ENCODE results near the gene CLIC4.
"Not testable (repeated sequence)": the region's sequence is repeated elsewhere in the genome, so short reads cannot be mapped to it uniquely, and the experiment has no call there.

Gene CLIC4

DNA sequence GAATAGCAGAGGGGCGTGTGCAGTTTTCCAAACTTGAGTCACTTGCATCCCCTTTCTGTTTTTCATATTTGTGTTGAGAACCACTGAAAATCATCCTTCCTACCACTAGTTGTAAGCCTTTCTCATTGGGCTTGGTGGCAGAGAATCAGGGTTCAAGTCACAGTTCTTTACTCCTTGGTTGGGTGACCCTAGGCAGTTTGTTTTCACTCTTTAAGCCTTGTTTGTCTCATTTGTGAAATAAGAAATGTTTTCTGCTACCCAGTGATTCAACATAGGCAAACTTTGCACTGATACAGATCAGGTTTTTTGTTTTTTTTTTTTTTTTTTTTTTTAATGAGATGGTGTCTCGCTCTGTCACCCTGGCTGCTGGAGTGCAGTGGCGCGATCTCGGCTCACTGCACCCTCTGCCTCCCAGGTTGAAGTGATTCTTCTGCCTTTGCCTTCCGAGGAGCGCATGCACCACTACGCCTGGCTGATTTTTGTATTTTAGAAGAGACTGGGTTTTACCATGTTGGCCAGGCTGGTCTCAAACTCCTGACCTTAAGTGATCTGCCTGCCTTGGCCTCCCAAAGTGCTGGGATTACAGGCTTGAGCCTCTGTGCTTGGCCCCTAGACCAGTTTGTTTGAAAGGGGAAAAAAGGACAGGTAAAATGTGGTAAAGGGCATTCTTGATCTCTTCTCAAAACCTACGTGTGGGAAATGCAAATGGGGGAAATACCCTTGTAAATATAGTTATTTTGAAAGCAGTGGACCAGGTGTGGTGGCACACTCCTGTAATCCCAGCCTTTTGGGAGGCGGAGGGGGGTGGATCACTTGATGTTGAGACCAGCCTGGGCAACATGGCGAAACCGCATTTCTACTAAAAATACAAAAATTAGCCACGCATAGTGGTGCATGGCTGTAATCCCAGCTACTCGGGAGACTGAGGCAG is 3.2 kb downstream of the CLIC4 start:
- no peak for DNase-seq

DNA sequence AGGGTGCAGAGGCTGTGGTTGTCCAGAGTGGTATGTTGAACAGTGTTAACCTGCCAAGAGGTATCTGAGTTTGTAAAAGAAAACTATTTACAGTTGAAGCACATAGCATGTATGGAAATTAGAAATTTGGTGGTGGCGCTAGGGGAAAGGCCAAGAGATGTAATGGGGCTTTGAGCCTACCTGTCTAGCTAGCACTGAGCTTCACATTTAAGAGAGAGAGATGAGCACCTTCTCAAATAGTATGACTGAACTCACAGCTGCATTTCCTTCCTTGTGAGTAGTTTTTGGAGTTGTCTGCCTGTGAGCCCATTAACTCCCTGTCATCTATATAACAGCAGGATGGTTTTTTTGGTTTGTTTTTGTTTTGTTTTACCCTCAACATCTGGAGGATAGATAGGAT is 4.0 kb downstream of the CLIC4 start:
- no peak for DNase-seq

DNA sequence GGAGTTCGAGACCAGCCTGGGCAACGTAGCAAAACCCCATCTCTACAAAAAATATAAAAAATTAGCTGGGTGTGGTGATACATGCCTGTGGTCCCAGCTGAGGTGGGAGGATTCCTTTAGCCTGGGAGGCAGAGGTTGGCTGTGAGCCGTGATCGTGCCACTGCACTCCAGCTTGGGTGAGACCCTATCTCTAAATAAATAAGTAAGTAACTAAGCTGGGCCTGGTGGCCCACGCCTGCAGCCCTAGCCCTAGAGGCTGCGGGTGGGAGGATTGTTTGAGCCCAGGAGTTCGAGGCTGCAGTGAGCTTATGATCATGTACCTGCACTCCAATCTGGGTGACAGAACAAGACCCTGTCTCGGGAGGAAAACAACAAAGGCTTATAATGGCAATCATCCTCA is 4.6 kb downstream of the CLIC4 start:
- no peak for DNase-seq

DNA sequence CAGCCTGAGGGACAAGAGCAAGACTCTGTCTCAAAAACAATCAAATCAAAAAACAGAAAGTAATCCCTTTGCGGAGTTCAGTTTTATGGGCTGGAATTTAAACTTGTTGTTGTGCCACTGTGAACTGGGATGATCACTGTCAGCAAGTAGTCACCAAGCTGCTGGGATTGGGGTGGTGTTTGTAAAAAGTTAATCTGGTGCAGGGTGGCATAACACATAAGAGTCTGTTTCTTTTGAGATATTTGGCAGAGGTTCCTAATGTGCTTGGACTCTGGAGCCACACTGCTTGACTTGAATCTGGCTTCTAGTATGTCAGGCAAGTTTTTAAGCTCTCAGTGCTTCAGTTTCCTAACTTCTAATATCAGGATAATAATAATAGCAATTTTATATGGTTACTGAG is 6.6 kb downstream of the CLIC4 start:
- DNase-seq: no peak

DNA sequence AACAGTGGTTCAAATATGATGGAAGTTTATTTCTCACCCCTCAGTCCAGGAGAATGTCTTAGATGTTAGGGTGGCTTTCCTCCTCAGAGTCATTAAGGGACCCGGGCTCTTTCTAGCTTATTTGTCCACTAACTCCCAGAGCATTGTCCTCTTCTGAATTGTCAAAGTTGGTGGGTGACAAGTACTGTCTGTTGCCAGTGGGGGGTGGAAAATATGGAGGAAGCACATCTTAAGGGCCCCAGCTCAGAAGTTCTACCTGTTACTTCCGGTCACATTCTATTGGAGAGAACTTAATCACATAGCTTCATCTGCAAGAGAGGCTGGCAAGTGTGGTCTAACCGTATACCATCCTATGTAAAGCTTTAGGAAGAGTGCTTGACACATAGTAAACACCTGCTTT is 7.1 kb downstream of the CLIC4 start:
- DNase-seq: no peak

DNA sequence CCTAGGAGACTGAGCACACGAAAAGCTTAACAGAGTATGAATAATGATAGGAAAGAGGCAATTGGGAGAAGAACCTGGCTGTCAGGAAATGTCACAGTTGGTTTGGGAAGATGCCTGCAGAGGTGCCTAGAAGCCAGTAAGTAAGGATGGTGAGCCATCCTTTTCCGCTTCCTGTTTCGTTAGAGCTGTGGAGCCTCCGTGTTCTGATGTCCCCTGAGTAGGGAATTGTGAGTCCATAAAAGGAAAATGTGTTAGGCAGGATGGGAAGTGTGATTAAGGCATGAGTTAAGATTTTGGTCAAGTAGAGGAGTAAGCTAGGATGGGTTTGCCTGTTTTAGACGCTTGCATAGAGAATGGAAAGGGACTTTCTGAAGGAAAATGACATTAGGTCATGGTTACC is 9.0 kb downstream of the CLIC4 start:
- no peak for DNase-seq

DNA sequence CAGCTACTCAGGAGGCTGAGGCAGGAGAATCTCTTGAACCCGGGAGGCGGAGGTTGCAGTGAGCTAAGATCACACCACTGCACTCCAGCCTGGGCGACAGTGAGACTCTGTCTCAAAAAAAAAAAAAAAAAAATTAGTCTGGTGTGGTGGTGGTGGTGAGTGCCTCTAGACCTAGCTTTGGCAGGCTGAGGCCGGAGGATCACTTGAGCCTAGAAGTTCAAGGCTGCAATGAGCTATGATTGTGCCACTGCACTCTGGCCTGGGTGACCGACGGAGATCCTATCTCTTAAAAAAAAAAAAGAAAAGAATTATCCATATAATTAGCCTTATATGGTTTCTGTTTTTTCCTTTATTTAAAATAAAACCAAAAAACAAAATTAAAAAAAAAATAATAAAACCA is 10.1 kb downstream of the CLIC4 start:
- DNase-seq: not testable (repeated sequence)

DNA sequence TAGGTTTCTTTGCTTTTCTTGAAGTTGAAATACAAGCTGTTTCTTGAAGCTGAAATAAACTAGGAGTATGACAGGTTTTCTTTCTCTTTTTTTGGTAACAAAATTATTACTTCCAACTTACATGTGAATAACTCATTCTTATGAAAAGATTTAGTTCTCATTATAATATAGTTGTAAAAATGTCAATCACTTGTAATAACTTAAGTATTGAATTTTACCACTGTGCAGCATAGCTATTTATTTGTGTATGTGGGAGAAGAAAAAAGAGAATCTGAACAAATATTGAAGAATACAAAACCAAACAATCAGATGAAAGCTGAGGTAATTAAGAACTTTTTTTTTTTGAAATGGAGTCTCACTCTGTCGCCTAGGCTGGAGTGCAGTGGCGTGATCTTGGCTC is 11.1 kb downstream of the CLIC4 start:
- no peak for DNase-seq

DNA sequence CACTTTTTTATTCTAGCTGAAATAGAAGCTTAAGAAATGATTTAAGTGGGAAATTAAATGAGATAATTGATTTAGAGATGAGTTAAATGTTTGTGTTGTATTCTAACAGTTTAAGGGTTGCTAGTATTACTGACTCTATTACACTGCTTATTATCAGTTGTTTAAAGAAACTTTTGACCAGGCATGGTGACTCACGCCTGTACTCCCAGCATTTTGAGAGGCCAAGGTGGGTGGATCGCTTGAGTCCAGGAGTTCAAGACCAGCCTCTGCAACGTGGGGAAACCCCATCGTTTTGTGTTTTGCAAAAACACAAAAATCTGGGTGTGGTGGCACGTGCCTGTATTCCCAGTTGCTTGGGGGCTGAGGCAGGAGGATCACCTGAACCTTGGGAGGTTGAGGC is 14.2 kb downstream of the CLIC4 start:
- DNase-seq: no peak

DNA sequence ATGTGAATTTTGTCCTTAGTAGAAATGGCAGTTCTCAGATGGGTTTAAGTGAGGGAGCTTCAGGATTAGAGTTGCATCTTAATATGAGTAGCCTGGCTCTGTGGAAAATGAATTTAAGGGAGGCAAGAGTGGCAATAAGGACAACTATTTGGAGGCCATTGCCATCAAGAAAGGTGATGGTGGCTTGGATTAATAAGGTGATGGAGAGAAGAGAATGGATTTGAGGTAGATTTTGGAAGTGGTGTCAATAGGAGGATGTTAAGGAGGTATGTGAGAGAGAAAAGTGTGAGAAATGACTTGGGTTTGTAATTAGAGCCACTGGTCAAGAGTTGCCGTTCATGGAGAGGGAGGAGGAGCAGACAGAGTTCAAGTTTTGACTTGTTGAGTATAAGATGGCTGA is 16.3 kb downstream of the CLIC4 start:
- DNase-seq: no peak

DNA sequence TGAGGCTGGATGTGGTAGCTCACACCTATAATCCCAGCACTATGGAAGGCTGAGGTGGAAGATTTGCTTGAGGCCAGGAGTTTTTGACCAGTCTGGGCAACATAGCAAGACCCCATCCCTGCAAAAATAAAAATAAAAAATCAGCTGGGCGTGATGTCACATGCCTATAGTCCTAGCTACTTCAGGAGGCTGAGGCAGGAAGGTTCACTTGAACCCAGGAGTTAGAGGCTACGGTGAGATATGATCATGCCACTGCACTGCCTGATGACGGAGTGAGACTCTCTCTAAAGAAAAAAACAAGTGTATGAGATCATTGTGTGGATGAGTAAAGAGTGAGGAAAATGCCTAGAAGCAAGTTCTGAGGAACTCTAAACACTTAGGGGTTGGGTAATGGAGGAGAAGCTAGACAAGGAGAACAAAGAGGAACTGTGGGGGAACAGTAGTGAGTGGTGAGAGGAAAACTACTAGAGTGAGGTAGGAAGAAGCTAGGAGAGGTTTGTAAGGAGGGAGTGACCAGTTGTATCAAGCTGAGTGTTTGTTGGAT is 17.0 kb downstream of the CLIC4 start:
- no peak for DNase-seq

DNA sequence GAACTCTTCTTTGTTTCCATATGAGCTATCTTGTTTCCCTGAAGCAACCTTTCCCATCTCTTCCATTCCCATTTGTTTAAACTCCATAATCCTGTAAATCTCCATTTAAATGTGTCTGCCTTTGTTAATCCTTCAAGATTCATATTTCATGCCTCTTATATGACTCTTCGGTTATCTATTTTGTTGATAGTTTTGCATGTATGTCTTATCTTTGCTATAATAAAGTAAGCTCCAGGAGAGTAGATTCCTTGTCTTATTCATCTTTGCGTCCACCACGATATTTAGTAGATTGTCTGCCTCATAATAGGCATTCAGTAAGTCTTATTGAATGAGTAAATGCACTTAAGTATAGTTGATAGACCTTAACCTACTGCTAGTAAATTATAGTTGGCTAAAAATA is 18.4 kb downstream of the CLIC4 start:
- DNase-seq: no peak

DNA sequence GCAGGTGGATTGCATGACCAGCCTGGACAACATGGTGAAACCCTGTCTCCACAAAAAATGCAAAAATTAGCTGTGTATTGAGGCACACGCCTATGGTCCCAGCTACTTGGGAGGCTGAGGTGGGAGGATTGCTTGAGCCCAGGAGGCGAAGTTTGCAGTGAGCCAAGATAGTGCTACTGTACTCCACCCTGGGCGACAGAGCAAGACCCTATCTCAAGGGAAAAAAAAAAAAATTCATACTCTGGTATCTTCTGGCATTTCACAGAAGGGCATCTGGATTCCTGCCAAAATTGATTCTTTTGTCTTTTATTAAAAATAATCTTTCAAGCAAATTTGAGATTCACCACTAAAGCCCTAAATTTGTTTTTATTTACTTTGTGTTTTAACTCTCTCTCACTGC is 19.2 kb downstream of the CLIC4 start:
- no peak for DNase-seq

DNA sequence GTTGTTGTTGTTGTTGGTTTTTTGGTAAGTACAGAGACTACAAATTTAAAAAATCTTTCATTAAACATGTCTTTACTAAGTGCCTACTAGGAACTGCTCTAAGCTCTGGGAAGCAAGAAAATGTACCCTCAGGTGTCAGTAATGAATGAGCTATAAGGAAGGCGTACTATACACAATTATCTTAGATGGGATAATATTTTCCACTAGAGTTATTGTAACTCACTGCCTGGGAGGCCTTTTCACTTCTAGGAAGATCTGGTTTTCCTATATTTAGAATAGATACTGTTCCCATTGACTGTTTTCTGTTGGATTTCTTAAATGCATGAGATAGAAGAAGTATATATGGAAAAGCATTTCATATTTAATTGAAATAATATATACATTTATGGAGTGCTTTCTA is 19.6 kb downstream of the CLIC4 start:
- DNase-seq: no peak

DNA sequence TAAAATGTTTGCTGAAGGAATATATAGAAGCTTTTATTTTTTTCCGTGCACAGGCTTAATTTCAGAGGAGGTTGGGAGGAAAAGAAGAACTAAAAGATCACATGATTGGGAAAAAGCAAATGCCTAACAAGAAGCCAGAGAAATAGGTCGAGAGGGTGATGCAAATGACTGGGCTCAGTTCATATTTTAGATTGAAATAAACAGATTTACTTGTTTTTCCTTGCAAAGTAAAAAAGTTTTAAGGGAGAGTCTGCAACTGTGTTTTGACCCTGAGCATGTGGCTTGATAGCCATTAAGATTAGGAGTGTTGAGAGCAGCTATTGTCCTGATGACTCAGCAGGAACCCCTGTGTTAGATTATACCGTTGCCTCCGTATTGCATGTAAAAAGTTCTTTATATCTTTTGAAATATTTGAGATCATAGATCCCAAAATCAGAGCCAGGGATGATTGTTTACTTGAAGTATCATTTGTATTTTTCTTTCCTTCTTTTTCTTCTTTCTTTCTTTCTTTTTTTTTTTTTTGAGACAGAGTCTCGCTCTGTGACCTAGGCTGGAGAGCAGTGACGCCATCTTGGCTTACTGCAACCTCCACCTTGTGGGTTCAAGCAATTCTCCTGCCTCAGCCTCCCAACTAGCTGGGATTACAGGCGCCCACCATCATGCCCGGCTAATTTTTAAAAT is 20.2 kb downstream of the CLIC4 start:
- no peak for DNase-seq

DNA sequence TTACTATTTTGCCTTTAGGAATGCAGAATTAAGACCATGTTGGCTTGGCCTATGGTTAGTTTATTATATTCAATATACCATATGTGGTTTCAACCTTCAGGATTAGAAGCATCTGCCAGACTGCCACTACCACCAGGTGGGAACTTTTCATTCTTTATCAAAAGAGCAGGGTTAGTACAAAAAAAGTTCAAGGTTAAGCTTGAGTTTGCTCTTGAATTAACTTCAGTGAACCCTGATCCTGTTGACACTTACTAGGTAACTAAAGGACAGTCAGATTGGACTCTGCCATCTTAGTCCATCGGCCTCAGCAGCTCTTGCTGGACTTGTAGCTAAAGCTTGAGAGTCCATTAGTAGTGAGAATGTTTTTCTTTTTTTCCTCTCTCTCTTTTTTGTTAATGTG is 22.1 kb downstream of the CLIC4 start:
- DNase-seq: no peak

DNA sequence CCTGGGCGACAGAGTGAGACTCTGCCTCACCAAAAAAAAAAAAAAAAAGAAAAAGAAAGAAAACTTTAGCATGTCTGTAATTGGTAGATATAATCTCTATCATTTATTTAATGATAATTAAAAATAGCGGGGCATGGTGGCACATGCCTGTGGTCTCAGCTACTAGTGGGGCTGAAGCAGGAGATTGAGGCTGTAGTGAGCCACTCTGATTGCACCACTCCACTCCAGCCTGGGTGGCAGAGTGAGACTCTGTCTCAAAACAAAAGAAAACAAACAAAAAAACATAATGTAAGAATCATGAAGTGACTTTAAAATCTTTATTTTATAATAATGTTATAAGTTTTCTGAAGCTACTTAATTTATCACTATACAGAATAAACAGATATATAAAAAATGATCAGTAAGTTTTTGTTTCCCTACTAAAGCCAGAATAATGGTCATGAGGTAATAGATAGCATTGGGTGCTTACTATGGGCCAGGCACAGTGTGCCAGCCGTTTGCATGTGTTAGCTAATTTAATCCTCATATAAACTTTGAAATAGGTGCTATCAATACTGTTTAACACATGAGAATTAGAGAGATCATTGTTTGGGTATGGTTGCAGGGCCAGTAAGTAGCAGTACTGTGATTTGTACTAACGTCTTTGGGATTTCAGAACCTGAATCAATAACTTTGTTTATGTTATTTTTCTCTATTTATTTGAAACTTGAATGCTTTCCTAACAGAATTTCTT is 23.8 kb downstream of the CLIC4 start:
- no peak for DNase-seq

DNA sequence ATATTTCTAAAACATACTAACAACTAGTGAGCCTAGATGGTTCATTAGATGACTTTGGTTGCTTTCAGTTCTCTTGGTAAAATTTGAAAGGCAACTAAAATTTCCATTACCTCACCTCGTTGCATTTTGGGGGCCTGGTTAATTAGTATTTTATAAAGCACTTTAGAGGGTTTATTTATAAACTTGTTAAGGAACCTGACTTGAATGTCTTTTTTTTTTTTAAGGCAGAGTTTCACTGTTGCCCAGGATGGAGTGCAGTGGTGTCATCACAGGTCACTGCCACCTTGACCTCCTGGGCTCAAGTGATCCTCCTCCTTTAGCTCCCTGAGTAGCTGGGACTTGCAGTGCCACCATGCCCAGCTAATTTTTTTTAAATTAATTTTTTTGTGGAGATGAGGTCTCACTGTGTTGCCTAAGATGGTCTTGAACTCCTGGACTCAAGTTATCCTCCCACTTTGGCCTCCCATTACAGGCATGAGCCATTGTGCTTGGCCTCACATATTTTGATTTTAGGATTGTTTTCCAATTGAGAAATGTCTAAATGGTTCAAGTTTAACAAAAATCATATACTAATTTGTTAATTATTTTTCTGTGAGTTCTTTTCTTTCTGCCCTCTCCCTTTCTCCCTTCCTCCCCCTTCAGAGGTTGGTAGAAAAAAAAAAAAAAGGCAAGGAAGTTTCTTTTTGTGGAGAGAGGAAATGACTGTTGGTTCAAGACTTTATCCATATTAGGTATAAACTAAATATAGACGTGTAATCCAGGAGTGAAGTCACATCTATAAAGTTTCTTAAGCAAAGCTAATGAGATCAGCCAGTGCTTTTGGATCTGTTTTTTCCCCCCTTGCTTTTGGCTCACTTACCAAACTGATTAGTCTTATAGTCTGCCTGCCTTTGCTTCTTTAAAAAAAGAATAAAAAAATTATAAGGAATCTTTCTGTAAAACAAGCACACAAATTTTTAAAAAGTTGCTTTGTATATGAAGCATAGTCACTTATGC is 24.7 kb downstream of the CLIC4 start:
- DNase-seq: no peak

DNA sequence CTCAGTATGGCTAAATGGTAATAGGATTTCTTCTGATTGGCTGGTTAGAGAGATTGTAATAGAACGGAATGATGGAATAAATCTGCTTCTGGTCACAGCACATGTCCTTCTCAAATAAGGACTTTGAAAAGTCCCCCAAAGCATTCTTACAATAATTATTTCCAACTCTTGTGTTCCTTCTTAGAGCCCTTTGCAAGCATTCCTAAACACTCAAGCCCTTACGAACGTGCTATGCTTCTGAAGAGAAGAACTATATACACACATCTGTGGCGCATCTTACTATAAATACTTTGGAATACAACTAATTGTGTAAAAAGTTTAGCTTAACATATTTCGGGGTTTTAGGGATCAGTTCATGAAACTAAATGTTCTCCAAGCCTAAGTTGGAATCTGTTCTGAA is 25.6 kb downstream of the CLIC4 start:
- DNase-seq: no peak

DNA sequence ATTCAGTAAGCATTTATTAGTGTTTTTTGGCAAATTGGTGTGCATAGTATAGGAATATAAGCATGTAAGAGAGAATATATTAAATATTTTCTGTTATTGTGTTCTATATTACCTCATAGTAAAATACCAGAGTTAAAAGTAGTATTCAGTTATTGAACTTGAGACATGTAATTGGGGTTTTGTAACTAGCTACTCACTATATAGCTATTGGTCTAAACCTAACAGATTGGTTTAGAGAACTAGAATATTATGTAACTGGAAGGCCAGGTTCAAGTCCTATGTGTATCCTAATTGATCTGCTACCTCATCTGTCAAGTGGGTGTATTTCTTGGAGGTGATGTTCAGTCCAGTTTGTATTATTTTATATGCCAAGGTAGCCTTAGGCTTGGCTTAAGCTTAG is 26.3 kb downstream of the CLIC4 start:
- no peak for DNase-seq

DNA sequence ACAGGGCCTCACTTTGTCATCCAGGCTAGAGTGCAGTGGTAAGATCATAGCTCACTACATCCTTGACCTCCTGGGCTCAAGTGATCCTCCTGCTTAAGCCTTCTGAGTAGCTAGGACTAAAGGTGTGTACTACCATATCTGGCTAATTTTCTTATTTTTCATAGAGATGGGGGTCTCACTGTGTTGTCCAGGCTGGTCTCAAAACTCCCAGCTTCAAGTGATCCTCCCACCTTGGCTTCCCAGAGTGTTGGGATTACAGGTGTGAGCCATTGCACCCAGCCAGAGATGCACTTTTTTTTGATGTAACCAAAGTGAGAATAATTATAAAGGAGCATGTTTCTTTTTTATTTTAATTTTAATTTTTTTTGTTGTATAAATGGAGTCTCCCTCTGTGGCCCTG is 28.4 kb downstream of the CLIC4 start:
- DNase-seq: no peak

DNA sequence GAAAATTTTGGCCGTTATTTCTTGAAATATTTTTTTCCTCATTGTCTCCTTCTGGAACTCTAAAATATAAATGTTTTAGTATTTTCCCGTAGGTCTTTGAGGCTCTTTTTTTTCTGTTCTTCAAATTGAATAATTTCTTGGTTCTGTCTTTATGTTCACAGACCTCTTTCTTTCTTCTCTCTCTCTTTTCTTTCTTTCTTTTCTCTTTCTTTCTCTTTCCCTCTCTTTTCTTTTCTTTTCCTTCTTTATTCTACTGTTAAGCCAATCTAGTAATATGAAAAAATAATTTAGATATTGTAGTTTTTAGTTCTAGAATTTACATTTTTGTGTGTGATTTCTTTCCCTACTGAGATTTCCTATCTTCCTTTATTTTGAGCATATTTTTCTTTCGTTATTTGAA is 30.1 kb downstream of the CLIC4 start:
- no peak for DNase-seq
